ELR (cell line): Measurements from ENCODE around the gene FAM50A.
"Not testable (repeated sequence)": the region's sequence is repeated elsewhere in the genome, so short reads cannot be mapped to it uniquely, and the experiment has no call there.

Source experiments
- DNase-seq: peaks from one replicate; pipeline ENCODE4 v3.0.0-alpha.2; 2015; ENCODE audit warnings: low read depth

FAM50A gene

GRCh38 chrX:154485150-154486051, 41.5 kb downstream of the FAM50A start:
- DNase-seq: no peak

GRCh38 chrX:154486052-154486395, 42.1 kb downstream of the FAM50A start:
- DNase-seq: peak; percentile 43

GRCh38 chrX:154486396-154487207, 42.7 kb downstream of the FAM50A start, which contains the start of gene UBL4A:
Gene UBL4A (minus strand): TSS chrX:154486615. CDS start chrX:154486584, 31 bp downstream.
- peak; percentile 58 for DNase-seq

- no peak for DNase-seq
Observed at GRCh38 chrX:154487518-154488290, 43.8 kb downstream of the FAM50A start.

GRCh38 chrX:154488336-154489075, 44.6 kb downstream of the FAM50A start:
- no peak for DNase-seq

GRCh38 chrX:154489182-154489581, 45.2 kb downstream of the FAM50A start:
- DNase-seq: no peak

- DNase-seq: peak; percentile 70
Observed at GRCh38 chrX:154490021-154490413, 46.1 kb downstream of the FAM50A start.

GRCh38 chrX:154490414-154491083, 46.6 kb downstream of the FAM50A start, which contains the start of gene SLC10A3:
Gene SLC10A3 (minus strand): TSS chrX:154490629. CDS start chrX:154488940, 1,689 bp downstream.
- peak; percentile 92 for DNase-seq

DNA sequence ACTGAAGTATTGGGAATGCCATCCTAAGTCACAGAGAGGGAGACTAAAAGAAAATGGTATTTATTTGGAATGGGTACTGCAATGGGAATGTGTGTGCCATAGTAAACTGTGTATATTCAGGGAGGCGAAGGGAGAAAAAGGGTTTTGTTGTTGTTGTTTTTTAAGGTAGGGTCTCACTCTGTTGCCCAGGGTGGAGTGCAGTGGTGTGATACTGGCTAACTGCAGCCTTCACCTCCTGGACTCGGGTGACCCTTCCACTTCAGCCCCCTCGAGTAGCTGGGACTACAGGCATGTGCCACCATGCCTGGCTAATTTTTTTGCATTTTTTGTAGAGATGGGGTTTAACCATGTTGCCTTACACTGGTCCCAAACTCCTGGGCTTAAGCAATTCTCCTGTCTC, 50.8 kb downstream of the FAM50A start:
- no peak for DNase-seq

- no peak for DNase-seq
Observed at GRCh38 chrX:154495472-154495922, 51.6 kb downstream of the FAM50A start.

DNA sequence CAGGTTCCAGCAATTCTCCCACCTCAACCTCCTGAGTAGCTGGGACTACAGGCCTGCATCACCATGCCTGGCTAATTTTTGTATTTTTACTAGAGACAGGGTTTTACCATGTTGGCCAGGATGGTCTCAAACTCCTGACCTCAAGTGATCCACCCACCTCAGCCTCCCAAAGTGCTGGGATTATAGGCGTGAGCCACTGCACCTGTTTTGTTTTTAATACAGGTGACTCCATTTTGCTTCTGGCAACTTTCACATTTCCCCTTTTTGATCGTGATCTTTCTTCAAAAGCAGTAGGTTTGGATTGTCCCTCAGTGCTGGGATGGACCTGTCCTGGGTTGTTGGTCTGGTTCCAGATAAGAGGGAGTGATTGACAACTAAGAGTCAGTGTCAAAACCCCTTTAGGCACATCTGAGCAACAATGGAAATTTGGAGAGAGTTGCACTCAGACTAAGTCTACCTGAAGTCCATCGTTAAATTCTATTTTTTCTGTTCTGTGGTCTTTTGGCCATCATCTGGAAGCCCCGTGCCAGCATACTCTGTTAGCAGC, 52.7 kb downstream of the FAM50A start:
- not testable (repeated sequence) for DNase-seq
